IPS DF 6.9 (cell line): ENCODE results near the gene COPS3.
A peak's percentile ranks its signal among the peaks of the same experiment; 100 is the strongest.

Source experiments
- DNase-seq: peaks from one replicate; pipeline ENCODE4 v3.0.0-alpha.2; 2013; ENCODE audit warnings: low read depth, low spot score
- H3K27ac ChIP-seq: one replicate; pipeline ENCODE4 v1.5.1; 2013; ENCODE audit warnings: low read length, control low read depth
- H3K27me3 ChIP-seq: 2 replicates; pipeline ENCODE4 v1.6.1; 2013; ENCODE audit warnings: mild to moderate bottlenecking, low read length; ENCODE audit not compliant: control insufficient read depth, insufficient read depth
- H3K36me3 ChIP-seq: 2 replicates; pipeline ENCODE4 v1.6.1; 2013; ENCODE audit warnings: low read length; ENCODE audit not compliant: control insufficient read depth, insufficient read depth
- H3K4me1 ChIP-seq: 2 replicates; pipeline ENCODE4 v1.6.1; 2013; ENCODE audit warnings: low read length; ENCODE audit not compliant: control insufficient read depth, insufficient read depth
- H3K4me3 ChIP-seq: 2 replicates; pipeline ENCODE4 v1.5.1; 2013; ENCODE audit warnings: mild to moderate bottlenecking, low read length
- H3K9me3 ChIP-seq: 2 replicates; pipeline ENCODE4 v1.6.1; 2013; ENCODE audit warnings: low read length, inconsistent platforms; ENCODE audit not compliant: control insufficient read depth, insufficient read depth
- WGBS: extraction: QIAGEN DNeasy Blood & Tissue Kit; methylation state at CpG from one replicate; pipeline ENCODE4 v1.1.7; 2013; ENCODE audit warnings: mixed read lengths, missing lambda C conversion rate; ENCODE audit not compliant: insufficient read length, insufficient coverage; 5-methylcytosine and 5-hydroxymethylcytosine counted together

COPS3 gene

GRCh38 chr17:17280613-17281549 is at the start of gene COPS3:
Gene COPS3 (minus strand): TSS chr17:17281246. CDS start chr17:17281186, 60 bp downstream.
- Histone ChIP-seq H3K27ac (no peak within 1 kb of the TSS), H3K9me3 (no peaks in the 10 kb centered on the region), H3K4me3 (peak within 1 kb of the TSS; percentile 96), H3K36me3 (no peaks in the 10 kb centered on the region), H3K4me1 (no peaks in the 10 kb centered on the region), H3K27me3 (no peaks in the 10 kb centered on the region)
- peak; percentile 95 for DNase-seq
- WGBS, result no CpG with 5 or more reads among the region's 80 CpGs

DNA sequence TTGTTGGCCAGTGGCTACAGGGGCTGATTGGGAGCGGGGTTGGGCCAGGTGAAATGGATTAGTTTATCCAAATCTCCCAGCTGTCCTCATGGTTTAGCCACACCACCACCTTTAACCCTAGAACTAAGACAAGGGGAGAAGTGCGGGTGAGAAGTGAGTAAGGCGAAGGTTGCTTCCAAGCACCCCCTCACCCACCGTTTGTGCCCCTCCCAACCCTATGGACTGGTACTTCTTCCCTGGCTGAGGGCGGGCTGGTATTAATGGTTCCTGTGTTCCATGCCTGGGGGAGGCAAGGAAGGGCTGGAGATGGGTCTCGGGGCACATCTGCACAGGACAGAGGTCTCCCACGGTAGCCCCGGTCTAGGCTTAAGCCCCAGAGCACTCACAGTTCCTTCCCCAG is 47.2 kb upstream of the COPS3 start:
- no peaks in the 10 kb centered on the region for H3K27me3 ChIP-seq
- no peak overlapping the region for H3K27ac ChIP-seq
- WGBS, result no CpG with 5 or more reads among the region's 8 CpGs
- DNase-seq, result no peak
- no peaks in the 10 kb centered on the region for H3K9me3 ChIP-seq
- H3K4me3 ChIP-seq, result no peak overlapping the region
- 0 out of 2 replicates have a peak, but pooled peaks cover under 1% of the 10 kb centered on the region for H3K36me3 ChIP-seq
- H3K4me1 ChIP-seq, result no peaks in the 10 kb centered on the region

GRCh38 chr17:17326275-17326875 is 45.3 kb upstream of the COPS3 start:
- H3K27me3 ChIP-seq, result no peaks in the 10 kb centered on the region
- WGBS, result no CpG with 5 or more reads among the region's 13 CpGs
- DNase-seq, result no peak
- H3K4me3 ChIP-seq, result no peak overlapping the region
- 0 out of 2 replicates have a peak, but pooled peaks cover 4% of the 10 kb centered on the region for H3K36me3 ChIP-seq
- no peak overlapping the region for H3K27ac ChIP-seq
- H3K4me1 ChIP-seq, result no peaks in the 10 kb centered on the region
- no peaks in the 10 kb centered on the region for H3K9me3 ChIP-seq

- WGBS, result no CpG with 5 or more reads among the region's 9 CpGs
- Histone ChIP-seq H3K27me3 (no peaks in the 10 kb centered on the region), H3K36me3 (0 out of 2 replicates have a peak, but pooled peaks cover 4% of the 10 kb centered on the region), H3K9me3 (no peaks in the 10 kb centered on the region), H3K4me3 (no peak overlapping the region), H3K4me1 (no peaks in the 10 kb centered on the region), H3K27ac (no peak overlapping the region)
- no peak for DNase-seq
Measured at GRCh38 chr17:17325816-17326215, 44.8 kb upstream of the COPS3 start.

GRCh38 chr17:17325228-17325627 is 44.2 kb upstream of the COPS3 start:
- WGBS, result no CpG with 5 or more reads among the region's 10 CpGs
- Histone ChIP-seq H3K36me3 (0 out of 2 replicates have a peak, but pooled peaks cover 6% of the 10 kb centered on the region), H3K4me3 (no peak overlapping the region; the same call in 1 of the 2 replicates), H3K9me3 (no peaks in the 10 kb centered on the region), H3K27me3 (no peaks in the 10 kb centered on the region), H3K4me1 (no peaks in the 10 kb centered on the region), H3K27ac (no peak overlapping the region)
- no peak for DNase-seq

GRCh38 chr17:17324616-17325015 is 43.6 kb upstream of the COPS3 start:
- Histone ChIP-seq H3K9me3 (no peaks in the 10 kb centered on the region), H3K36me3 (0 out of 2 replicates have a peak, but pooled peaks cover 6% of the 10 kb centered on the region), H3K4me1 (no peaks in the 10 kb centered on the region), H3K27me3 (no peaks in the 10 kb centered on the region), H3K27ac (no peak overlapping the region), H3K4me3 (no peak overlapping the region)
- WGBS, result no CpG with 5 or more reads among the region's 8 CpGs
- DNase-seq, result no peak

DNA sequence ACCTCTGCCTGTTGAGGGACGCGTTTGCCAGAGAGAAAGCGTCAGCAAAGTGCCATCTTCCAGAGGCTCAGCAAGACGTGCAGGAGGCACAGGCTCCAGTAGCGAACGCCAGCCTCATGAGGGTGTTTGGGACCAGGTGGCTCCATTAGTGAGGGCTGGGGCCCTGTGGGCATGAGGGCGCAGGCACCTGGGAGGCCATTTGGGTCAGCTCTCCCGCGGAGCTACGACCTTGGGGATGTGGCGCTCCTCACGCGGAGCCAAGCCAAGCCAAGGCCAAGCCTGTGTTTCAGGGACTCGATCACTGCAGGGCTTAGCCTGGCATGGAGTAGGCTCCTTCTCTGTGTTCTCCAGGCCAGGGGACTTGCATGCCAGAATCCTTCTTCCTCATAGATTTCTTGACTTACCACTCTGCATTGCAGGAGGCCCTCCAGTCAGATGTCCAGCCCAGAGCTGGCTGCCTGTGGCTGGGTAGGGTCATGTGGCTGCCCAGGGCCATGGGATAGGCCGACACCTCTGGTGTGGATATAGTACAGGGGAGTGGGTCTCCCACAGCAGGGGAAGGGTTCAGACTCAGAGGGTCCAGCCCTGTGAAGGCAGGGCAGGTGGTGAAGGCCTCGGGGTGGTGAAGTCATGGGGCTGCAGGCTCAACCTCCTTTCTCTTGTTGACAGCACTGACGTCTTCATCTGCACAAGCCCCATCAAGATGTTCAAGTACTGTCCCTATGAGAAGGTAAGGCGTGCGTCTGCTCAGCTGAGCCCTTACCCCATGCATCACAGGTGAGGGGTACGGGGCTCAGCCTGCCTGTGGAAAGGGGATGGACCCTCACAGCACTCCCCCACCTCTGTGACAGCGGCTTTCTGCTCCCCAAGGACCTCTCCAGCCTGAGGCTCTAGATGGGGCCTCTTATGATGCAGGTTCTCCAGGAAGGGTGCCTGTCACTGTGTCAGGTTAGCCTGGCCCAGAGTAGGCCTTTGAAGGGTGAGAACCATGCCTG is 41.8 kb upstream of the COPS3 start:
- Histone ChIP-seq H3K27ac (no peak overlapping the region), H3K36me3 (0 out of 2 replicates have a peak, but pooled peaks cover 6% of the 10 kb centered on the region), H3K4me3 (no peak overlapping the region), H3K27me3 (no peaks in the 10 kb centered on the region), H3K4me1 (no peaks in the 10 kb centered on the region), H3K9me3 (no peaks in the 10 kb centered on the region)
- no peak for DNase-seq
- no CpG with 5 or more reads among the region's 21 CpGs for WGBS

DNA sequence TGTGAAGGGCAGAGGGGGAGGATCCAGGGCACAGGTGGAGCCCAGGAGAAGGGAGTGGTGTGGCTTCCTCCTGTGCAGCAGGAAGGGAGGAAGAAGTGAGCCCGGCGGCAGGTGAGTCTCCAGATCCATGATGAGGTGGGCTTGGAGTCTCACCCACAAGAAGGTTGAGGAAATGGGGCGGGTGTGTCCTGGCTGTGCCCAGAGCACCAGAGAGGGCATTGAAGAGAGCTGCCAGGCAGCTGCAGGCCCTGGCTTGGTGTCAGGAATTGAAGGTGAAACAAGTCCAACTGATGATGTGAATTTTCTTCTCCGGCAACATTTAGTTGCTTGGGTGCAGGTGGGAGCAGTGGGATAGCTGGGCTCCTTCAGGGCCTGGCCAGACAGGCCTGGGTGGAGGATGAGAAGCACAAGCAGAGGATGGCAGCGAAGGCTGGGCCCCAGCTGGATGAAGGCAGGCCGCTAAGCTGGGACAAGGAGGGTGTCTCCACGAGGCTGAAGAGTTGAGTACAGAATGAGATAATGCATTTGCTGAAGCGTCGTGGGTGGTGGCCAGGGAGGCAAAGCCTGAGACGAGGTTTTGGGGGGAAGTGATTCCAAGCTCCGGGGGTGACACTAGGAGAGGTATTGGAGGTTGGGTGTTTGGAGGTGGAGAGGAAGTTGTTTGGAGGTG is 40.4 kb upstream of the COPS3 start:
- no peak overlapping the region for H3K4me3 ChIP-seq
- no CpG with 5 or more reads among the region's 11 CpGs for WGBS
- no peak overlapping the region for H3K27ac ChIP-seq
- H3K4me1 ChIP-seq, result no peaks in the 10 kb centered on the region
- H3K9me3 ChIP-seq, result no peaks in the 10 kb centered on the region
- H3K27me3 ChIP-seq, result no peaks in the 10 kb centered on the region
- DNase-seq, result no peak
- H3K36me3 ChIP-seq, result 0 out of 2 replicates have a peak, but pooled peaks cover 6% of the 10 kb centered on the region

GRCh38 chr17:17320911-17321220 is 39.8 kb upstream of the COPS3 start:
- no CpG with 5 or more reads among the region's 10 CpGs for WGBS
- Histone ChIP-seq H3K4me1 (no peaks in the 10 kb centered on the region), H3K9me3 (no peaks in the 10 kb centered on the region), H3K27ac (no peak overlapping the region), H3K36me3 (0 out of 2 replicates have a peak, but pooled peaks cover 6% of the 10 kb centered on the region), H3K4me3 (no peak overlapping the region), H3K27me3 (no peaks in the 10 kb centered on the region)
- DNase-seq, result no peak
